Activated CD4-positive, CD25-positive, alpha-beta regulatory T cell (primary cell): Measurements from ENCODE around the gene CHAD.
"Not testable (repeated sequence)": the region's sequence is repeated elsewhere in the genome, so short reads cannot be mapped to it uniquely, and the experiment has no call there.

Source experiments
- DNase-seq, 4 experiments: peaks; one replicate each; lab custom pipeline; 2025; lab: John Stamatoyannopoulos, UW

The CHAD gene

GRCh38 chr17:50474523-50474922, 5.8 kb upstream of the CHAD start:
- no peak for DNase-seq

- no peak for DNase-seq
Observed at GRCh38 chr17:50473901-50474300, 5.2 kb upstream of the CHAD start.

- DNase-seq: not testable (repeated sequence)
Observed at GRCh38 chr17:50472761-50473161, 4.1 kb upstream of the CHAD start.

DNA sequence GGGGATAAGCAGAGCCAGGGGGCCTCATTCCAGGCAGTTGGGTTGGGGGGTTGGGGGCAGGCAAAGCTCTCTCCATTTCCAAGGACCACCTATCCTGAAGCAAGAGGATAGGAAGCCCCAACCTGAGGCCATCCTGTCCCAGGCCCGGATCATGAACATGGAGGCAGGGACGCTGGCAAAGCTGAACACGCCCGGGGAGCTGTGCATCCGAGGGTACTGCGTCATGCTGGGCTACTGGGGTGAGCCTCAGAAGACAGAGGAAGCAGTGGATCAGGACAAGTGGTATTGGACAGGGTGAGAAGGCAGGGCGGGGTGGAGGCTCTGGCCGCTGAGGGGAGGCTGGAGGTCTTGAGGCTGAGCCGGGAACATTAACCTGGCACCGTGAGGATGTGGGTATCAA, 3.6 kb upstream of the CHAD start:
- no peak for DNase-seq

- DNase-seq: no peak
Observed at GRCh38 chr17:50471009-50471905, 2.6 kb upstream of the CHAD start.

DNA sequence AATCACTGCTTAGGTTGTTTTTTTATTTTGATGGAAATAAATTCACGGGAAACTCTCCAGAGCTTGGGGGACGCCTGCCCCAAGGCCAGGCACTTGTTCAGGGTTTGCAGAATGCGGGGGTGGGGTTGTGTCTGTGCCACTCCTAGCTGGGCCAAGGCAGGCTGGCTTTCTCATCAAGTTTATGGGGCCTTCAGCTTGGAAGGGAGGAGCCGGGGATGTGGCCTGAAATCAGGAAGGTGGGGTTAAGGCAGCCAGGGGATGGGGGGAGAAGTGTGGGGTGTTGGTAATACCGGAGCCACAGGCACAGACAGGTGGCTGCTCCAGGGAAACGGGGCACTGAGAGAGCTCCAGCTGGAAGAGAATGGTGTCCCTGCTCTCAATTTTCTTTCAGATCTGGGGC, 1.7 kb upstream of the CHAD start:
- no peak for DNase-seq

- no peak for DNase-seq
Observed at GRCh38 chr17:50469671-50470305, 1.1 kb upstream of the CHAD start.

DNA sequence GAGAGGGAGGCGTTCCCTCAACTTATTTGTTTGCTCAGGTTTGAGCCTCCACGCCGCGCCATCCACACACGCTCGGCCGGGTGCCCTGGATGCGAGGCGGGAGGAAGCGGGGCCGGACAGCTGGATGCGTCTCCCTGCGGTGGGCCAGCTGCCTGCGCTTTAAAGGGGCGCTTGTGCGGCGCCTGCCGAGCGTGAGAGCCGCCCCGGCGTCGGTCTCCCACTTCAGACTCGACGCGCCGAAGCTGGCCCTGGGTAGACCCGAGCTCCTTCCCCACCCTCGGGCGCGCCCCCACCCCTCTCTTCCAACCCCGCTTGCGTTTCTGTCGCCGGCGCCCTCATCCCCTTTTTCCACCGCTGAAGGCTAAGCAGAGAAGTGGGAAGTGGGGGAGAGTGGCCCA, 527 bp upstream of the CHAD start:
- no peak for DNase-seq

DNA sequence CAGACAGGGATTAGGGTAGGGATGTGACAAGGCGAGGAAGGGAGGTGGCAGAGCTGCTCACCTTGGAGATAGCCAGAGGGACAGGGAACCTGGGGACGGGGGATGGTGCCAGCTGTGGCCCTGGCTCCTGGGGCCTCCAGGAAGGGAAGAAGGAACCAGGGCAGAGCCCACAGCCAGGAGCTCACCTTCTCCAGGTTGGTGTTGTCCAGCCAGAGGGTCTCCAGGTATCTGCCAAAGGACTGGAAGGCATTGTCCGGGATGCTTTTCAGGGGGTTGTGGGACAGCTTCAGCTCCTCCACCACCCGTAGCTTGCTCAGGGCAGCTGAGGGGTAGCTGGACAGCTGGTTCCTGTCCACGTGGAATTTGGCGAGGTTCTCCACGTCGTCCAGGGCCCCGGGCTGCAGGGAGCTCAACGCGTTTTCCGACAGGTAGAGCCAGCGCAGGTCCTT, 801 bp downstream of the CHAD start:
- DNase-seq: no peak

DNA sequence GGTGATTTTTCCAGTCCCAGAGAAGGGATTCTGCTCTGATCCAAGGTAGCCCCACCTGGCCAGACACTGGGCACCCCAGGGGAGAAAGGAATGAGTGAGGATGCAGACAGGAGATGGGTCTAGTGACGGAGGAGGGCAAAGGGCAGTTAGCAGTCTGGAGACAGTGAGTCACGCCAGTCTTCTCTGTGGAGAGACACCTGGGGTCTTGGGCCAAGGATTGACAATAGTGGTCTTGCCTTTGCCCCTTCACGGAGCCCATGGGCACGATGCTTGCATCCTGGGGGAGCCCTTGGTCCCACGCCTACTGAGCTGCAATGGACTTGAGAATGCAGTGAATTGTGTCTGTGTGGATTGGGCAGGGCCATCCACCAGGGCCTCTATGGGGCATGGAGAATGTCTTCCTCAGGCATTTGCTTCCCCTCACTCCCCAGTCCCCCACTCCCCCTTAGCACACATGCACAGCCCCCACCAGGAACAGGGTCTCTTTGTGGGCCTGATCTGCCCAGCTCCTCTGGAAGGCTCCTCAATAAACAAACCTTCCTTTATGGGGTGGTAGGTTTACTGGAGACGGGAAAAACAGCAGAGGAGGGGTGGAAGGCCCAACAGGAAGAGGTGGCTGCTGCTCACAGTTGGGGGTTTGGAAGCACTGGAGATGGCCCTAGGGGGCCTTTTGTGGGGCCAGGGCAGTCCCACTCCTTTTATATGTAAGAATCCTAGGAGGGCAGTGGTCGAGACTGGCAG, 1.4 kb downstream of the CHAD start:
- DNase-seq: no peak

DNA sequence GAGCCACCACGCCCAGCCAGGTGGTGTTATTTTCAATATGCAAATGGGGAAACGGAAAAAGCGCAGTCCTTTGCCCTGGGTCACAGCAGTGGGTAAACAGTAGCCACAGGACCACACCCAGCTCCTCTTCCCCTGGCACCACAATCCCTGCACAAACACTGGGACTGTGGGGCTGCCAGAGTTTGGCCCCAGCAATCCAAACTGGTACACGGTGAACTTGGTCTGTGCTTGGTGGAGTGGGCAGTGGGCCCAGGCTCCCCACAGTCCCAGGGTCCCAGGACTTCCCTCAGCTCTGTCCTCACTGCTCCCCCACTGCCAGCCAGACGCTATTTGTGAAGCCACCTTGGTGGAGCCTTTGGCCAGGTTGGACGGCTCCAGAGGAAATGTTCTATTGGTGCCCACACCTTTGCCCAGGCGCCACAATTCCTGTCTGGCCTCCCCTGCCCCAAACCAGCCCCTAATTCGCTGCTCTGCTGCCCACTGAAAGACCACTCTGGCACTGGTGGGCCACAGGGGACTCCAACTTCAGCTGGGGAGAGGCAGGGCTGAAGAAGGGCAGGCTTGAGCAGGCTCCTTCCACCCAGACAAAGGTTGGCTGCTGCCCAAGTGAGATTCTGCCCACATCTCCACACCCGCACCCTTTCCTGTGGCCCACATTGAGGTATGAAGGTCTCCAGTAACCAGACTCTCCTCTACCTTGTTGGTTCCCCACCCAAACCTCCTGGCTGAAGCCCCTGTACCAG, 2.1 kb downstream of the CHAD start:
- no peak for DNase-seq

GRCh38 chr17:50465635-50466034, 3.0 kb downstream of the CHAD start:
- DNase-seq: no peak

DNA sequence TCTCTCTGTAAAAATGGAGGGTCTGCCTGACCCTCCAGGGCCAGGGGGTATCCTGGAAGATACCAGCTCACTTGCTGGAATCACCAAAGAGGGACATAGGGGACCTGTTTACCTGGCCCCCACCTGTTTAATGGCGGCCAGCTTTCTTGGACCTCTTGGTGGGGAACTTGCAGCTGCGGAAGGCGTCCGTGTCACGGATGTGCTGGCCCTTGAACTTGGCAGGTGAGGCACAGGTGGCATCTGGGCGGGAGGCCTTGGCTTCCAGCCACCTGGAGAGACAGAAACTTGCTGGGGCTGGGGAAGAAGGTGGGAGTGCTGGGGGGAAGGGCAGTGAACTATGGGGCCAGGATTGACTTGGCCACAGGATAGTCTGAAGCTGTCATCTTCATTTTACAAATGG, 3.5 kb downstream of the CHAD start:
- DNase-seq: no peak

GRCh38 chr17:50464736-50465135, 3.9 kb downstream of the CHAD start:
- DNase-seq: no peak

GRCh38 chr17:50464121-50464520, 4.6 kb downstream of the CHAD start:
- DNase-seq: no peak

DNA sequence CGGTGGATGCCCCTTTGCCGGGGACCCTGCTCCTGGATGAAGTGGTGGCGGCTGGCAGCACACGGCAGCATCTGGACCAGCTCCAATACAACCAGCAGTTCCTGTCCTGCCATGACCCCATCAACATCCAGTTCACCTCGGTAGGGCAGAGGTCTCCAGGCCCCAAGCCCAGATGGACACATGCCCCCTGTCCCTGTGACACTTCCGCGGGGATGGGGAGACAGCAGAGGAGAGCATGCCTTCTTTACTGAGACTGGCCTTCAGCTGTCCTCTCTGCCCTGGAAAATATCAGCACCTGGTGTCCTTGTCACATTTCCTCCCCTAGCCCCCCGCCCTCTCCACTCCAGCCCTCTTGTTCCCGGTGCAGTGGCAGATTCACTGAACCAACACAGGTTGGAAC, 6.2 kb downstream of the CHAD start:
- no peak for DNase-seq

DNA sequence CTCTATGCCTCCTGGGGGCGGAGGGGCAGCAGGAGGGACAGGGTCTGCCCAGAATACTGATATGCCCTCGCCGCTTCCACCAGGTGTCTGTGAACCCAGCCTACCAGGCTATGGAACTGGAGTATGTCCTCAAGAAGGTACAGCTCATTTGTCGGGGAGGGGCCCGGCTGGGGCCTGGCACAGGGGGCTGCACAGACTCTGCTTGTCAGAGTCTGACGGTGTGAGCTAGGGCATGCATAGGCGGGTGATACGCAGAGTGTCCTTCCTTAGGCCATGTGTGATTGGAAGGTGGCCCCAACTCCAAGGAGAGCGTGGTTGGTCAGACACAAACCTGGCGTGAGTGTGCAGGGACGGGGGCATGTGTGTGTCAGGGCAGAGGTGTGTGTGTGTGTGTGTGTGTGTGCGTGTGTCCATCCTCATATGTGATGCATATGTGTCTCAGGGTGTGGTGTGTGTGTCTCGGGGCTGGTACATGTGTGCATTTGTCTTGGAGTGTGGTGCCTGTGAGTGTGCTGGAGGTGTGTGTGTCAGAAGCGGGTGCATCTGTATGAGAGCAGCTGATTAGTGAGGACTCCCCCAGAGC, 7.0 kb downstream of the CHAD start:
- DNase-seq: no peak

- no peak for DNase-seq
Observed at GRCh38 chr17:50460831-50461526, 7.7 kb downstream of the CHAD start.

DNA sequence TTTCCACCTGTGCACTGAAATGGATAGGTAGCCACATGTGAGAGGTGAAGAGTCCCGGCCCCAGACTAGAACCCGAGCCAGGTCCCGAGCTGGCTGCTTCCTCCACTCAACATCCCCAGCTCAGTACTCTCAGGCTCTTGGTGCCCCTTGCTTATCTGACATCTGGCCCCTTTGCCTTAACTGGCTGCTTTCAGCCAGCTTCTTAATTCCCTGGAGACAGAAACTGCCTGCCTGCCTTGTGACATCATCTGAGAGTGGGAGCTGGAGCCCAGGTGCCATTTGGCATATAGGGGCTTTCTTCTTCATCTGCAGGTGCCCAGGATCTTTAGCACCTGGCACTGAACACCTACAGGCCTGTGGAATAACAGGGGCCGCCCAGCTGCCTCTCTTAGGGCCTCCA, 8.9 kb downstream of the CHAD start:
- DNase-seq: no peak

DNA sequence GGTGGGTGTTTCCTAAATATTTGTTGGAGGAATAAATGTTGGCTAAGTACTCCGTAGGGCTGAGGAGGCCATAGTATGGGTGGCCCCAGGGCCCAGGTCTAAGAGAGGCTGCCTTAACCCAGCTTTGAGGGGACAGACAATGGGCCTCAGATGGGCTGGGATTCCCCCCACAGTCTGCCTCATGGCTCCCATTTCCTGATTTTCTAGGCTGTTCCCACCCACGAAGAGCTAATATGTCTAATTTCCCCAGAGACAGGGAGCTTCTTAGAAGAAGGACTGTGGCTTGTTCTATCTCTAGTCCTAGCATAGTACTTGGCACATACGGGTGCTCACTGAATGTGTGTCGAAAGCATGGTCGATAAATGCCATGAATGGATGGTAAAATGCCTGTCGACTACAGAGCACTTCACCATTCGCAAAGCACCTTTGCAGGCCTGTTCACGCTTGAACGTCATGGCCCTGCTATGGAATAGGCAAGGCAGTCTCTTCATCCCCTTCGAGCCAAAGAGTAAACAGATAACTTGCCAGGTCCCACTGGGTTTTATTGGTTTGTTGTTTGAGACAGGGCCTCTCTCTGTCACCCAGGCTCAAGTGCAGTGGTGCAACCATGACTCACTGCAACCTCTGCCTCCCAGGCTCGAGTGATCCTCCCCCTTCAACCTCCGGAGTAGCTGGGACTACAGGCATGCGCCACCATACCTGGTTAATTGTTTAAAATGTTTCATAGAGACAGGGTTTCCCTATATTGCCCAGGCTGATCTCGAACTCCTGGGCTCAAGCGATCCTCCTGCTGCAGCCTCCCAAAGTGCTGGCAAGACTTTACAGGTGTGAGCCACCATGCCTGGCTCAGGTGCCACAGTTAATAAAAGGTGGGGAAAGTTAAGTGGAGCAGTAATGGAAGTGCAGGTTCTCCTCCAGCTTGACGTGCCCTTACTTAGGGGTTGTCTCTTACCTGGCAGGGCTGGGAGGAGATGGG, 9.7 kb downstream of the CHAD start:
- no peak for DNase-seq
